Muscle layer of colon (tissue), 2 donors: ENCODE results near the gene GRAMD1C.

Experiments used
- H3K27ac ChIP-seq: one replicate; pipeline ENCODE4 v1.7.0; 2013; ENCODE audit warnings: low read depth, mild to moderate bottlenecking, low read length, moderate library complexity
- H3K27me3 ChIP-seq, 2 donors: one replicate each; pipeline ENCODE4 v1.7.0; 2013; ENCODE audit warnings: low read length in 2 of 2, mild to moderate bottlenecking in 2 of 2; ENCODE audit not compliant: insufficient read depth in 2 of 2, control insufficient read depth in 1 of 2
- H3K36me3 ChIP-seq: one replicate; pipeline ENCODE4 v1.7.0; 2013; ENCODE audit warnings: mild to moderate bottlenecking, low read length; ENCODE audit not compliant: insufficient read depth
- H3K4me1 ChIP-seq: one replicate; pipeline ENCODE4 v1.7.0; 2013; ENCODE audit warnings: mild to moderate bottlenecking, low read length; ENCODE audit not compliant: insufficient read depth
- H3K4me3 ChIP-seq, 2 donors: one replicate each; pipeline ENCODE4 v1.7.0; 2013; ENCODE audit warnings: low read length in 2 of 2, low read depth in 1 of 2, mild to moderate bottlenecking in 1 of 2, moderate library complexity in 1 of 2
- H3K9ac ChIP-seq: one replicate; pipeline ENCODE4 v1.7.0; 2013; ENCODE audit warnings: low read length
- H3K9me3 ChIP-seq: one replicate; pipeline ENCODE4 v1.7.0; 2013; ENCODE audit warnings: mild to moderate bottlenecking, low read length
- donor health status: abdominal sarcoma.
- donor health status: Adenocarcinoma of cecum.

GRAMD1C gene

DNA sequence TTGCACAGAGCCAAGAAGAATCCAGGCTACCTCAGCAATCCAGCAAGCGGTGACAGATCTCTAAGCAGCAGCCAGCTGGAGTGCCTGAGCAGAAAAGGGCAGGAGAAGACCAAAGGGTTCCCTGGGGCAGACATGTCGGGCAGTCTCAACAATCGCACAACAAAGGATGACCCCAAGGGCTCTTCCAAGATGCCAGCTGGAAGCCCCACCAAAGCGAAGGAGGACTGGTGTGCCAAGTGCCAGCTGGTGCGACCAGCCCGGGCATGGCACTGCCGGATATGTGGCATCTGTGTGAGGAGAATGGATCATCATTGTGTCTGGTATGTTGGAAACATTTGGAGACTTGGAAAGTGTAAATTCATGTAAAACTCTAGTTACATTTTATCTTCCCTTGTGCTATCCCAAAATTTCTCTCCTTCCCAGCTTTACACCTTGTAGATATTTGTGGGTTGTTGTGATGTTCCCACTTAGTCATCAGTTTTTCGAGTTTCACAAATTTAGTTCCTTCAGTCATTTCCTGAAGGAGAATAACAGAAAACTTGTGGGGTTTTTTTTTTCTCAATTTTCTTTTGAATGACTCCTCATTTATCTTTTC lies 115.6 kb downstream of the GRAMD1C start:
- no peaks in the 10 kb centered on the region for H3K27me3 ChIP-seq
- no peaks in the 10 kb centered on the region for H3K4me1 ChIP-seq
- H3K9me3 ChIP-seq, result no peaks in the 10 kb centered on the region
- H3K36me3 ChIP-seq, result no peaks in the 10 kb centered on the region
- H3K27ac ChIP-seq, result no peak overlapping the region
- H3K4me3 ChIP-seq, result no peak overlapping the region
- H3K9ac ChIP-seq, result no peak overlapping the region

GRCh38 chr3:113963879-113964278 lies 125.3 kb downstream of the GRAMD1C start:
- H3K27ac ChIP-seq, result no peak overlapping the region
- H3K4me3 ChIP-seq, result no peak overlapping the region
- H3K36me3 ChIP-seq, result no peaks in the 10 kb centered on the region
- H3K27me3 ChIP-seq, result no peaks in the 10 kb centered on the region
- H3K9me3 ChIP-seq, result no peaks in the 10 kb centered on the region
- H3K9ac ChIP-seq, result no peak overlapping the region
- no peaks in the 10 kb centered on the region for H3K4me1 ChIP-seq

DNA sequence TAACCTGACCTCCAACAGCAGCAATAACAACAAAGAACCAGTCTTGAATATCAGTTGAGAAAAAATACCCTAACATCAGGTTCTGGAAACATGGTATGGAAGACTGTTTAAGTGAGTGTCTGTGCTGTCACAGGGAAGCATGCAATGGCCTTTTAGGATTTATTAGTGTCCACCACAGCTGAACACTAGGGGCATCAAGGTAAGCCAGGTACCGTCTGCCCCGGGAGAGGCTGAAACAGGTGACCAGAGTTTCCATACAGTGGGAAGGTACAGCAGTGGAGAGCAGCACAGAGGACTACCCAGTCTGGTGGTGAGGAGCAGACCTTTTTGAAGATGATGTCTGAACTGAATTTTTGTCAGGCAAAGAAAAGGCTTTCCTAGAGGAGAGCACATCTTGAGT lies 127.6 kb downstream of the GRAMD1C start:
- H3K9me3 ChIP-seq, result no peaks in the 10 kb centered on the region
- H3K36me3 ChIP-seq, result no peaks in the 10 kb centered on the region
- no peak overlapping the region for H3K27ac ChIP-seq
- H3K4me1 ChIP-seq, result no peaks in the 10 kb centered on the region
- H3K4me3 ChIP-seq, result no peak overlapping the region
- no peak overlapping the region for H3K9ac ChIP-seq
- H3K27me3 ChIP-seq, result no peaks in the 10 kb centered on the region

DNA sequence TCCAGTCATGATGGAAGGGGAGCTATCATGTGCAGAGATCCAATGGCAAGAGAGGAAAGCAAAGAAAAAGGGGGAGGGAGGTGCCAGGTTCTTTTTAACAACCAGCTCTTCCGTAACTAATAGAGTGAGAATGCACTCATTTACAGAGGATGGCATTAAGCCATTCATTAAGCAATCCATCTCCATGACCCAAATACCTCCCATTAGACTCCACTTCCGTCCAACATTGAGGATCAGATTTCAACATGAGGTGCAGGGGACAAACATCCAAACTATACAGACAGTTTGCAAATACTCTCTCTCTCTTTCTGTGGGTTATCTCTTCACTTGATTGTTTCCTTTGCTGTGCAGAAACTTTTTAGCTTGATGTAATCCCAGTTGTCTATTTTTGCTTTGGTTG lies 130.4 kb downstream of the GRAMD1C start:
- Histone ChIP-seq H3K4me3 (no peak overlapping the region), H3K27ac (no peak overlapping the region), H3K9me3 (no peaks in the 10 kb centered on the region), H3K9ac (no peak overlapping the region), H3K27me3 (no peaks in the 10 kb centered on the region), H3K36me3 (no peaks in the 10 kb centered on the region), H3K4me1 (no peaks in the 10 kb centered on the region)

DNA sequence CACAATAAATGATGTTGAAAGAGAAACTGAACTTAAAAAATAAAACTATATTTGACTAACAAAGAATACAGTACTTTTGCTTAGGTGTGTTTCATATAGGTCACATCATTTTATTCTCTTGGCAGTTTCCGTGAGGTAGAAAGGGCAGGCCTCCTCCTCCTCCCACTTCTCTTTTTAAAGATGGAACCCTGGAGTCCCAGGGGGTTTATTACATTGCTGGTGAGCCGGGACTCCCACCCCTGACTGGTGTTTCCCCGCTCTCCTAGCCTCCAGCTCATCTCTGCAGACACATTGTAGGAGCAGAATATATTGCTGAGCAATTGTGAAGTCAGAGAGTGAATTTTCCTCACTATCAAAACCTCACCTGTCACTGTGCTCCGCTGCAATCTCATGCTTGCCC lies 139.2 kb downstream of the GRAMD1C start:
- no peak overlapping the region for H3K4me3 ChIP-seq
- H3K27ac ChIP-seq, result no peak overlapping the region
- H3K9ac ChIP-seq, result no peak overlapping the region
- peaks cover 12% of the 10 kb centered on the region for H3K36me3 ChIP-seq
- no peaks in the 10 kb centered on the region for H3K27me3 ChIP-seq
- H3K9me3 ChIP-seq, result no peaks in the 10 kb centered on the region
- no peaks in the 10 kb centered on the region for H3K4me1 ChIP-seq

GRCh38 chr3:113979916-113980315 lies 141.3 kb downstream of the GRAMD1C start:
- H3K4me3 ChIP-seq, result no peak overlapping the region
- no peaks in the 10 kb centered on the region for H3K4me1 ChIP-seq
- peaks cover 12% of the 10 kb centered on the region for H3K36me3 ChIP-seq
- no peak overlapping the region for H3K9ac ChIP-seq
- no peaks in the 10 kb centered on the region for H3K9me3 ChIP-seq
- no peak overlapping the region for H3K27ac ChIP-seq
- H3K27me3 ChIP-seq, result no peaks in the 10 kb centered on the region

DNA sequence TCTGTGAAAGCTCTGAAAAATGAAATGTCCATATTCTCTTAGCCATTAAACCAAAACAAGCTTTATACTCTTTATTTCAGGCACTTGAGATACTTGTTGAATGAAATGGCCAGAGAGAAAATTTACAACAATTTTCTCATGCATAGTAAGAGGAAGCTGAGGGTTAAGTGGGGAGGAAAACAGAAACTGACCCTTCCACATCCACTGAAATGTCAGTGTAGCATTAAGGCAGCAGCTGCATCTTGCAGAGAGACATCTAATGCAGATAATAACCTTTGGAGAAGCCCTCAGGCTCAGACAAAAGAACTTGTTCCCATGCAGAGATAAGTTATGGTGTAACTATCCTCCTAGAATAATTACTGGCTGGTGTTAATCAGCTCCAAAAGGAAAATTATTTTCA lies 143.2 kb downstream of the GRAMD1C start:
- Histone ChIP-seq H3K9ac (no peak overlapping the region), H3K27ac (no peak overlapping the region), H3K4me1 (no peaks in the 10 kb centered on the region)

GRCh38 chr3:113983544-113983943 lies 145.0 kb downstream of the GRAMD1C start:
- no peak overlapping the region for H3K27ac ChIP-seq
- peaks cover 12% of the 10 kb centered on the region for H3K36me3 ChIP-seq
- H3K9ac ChIP-seq, result no peak overlapping the region
- H3K9me3 ChIP-seq, result no peaks in the 10 kb centered on the region
- no peaks in the 10 kb centered on the region for H3K4me1 ChIP-seq
- no peaks in the 10 kb centered on the region for H3K27me3 ChIP-seq
- no peak overlapping the region for H3K4me3 ChIP-seq

More for the DNA sequence above, 143.2 kb downstream of the GRAMD1C start:
- Histone ChIP-seq H3K27me3 (no peaks in the 10 kb centered on the region), H3K4me3 (no peak overlapping the region), H3K9me3 (no peaks in the 10 kb centered on the region), H3K36me3 (peaks cover 12% of the 10 kb centered on the region)

GRCh38 chr3:113985541-113985940 lies 147.0 kb downstream of the GRAMD1C start:
- H3K27me3 ChIP-seq, result no peaks in the 10 kb centered on the region
- H3K9me3 ChIP-seq, result no peaks in the 10 kb centered on the region
- no peak overlapping the region for H3K4me3 ChIP-seq
- no peak overlapping the region for H3K27ac ChIP-seq
- H3K36me3 ChIP-seq, result no peaks in the 10 kb centered on the region
- no peak overlapping the region for H3K9ac ChIP-seq
- H3K4me1 ChIP-seq, result no peaks in the 10 kb centered on the region
